ENCODE results near the gene LTC4S.
"Not testable (repeated sequence)": the region's sequence is repeated elsewhere in the genome, so short reads cannot be mapped to it uniquely, and the experiment has no call there.

LTC4S gene

DNA sequence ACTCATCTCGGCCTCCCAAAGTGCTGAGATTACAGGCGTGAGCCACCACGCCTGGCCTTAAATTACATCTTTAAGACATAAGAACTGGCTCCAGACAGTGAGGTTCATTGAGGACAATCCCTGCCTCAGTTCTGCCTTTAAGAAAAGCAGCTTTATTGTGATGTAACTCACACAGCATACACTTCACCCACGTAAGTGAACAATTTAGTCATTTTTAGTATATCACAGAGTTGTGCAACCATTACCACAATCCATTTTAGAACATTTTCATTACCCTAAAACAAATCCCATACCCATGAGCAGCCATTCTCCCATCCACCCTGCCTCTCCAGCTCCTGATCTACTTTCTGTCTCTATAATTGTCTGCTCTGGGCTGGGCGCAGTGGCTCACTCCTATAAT is 24.0 kb upstream of the LTC4S start:
- DNase-seq: no peak

DNA sequence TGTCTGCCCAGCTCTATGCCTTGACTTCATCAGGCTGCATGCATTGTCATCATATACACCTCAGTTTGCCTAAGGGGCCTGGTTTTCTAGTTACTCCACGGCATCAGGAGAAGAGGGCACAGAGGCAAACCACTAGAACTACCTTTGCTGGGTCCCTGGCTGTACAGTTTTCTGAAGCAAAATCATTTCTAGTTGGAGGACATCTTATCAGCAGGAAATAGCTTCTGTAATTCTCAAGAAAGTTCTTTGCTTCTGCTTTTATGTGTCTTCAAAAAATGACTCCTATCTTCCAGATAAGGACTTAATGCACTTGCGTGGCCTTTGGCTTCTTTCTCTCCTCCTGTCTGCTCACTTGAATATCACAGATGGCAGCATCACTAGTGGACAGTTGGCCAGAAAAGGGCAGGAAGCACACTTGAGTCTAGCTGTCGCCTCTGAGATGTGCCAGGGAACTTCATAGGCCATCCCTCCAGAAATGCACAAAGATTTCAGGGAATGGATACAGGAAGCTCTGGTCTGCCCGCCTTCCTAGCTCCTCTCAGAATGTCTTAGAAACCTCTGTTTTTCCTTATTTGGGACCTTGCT is 22.4 kb upstream of the LTC4S start:
- DNase-seq: no peak

DNA sequence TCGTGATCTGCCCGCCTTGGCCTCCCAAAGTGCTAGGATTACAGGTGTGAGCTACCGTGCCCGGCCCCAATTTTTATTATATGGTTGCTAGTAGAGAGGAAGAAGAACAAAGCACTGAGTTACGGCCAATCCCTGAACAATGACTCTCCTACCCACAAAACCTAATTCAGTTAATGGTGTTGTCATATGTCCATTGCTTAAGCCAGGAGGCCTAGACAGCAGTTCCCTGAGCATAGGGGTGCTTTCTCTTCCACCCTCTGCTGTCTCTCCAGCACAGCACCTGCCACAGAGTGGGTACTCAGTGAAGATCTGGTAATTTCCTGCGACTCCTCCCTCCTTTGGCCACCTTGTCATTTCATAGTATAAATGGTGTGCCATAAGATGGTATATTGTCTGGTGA is 21.4 kb upstream of the LTC4S start:
- DNase-seq: no peak

DNA sequence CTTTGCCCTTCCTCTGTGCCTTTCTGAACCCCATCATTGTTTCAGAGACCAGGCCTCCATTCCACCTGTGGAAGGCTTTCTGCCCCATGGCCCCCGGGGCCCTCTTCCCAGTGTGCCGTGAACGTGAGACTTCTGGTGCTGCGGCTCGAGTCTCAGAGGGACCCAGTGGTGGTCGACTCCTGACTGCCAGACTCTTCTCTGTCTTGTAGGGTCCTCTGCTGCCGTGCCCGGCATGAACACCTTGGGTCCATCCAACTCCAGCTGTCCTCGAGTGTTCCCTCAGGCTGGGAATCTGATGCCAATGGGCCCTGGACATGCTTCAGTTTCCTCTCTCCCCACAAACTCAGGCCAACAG is 20.1 kb upstream of the LTC4S start:
- DNase-seq: no peak

DNA sequence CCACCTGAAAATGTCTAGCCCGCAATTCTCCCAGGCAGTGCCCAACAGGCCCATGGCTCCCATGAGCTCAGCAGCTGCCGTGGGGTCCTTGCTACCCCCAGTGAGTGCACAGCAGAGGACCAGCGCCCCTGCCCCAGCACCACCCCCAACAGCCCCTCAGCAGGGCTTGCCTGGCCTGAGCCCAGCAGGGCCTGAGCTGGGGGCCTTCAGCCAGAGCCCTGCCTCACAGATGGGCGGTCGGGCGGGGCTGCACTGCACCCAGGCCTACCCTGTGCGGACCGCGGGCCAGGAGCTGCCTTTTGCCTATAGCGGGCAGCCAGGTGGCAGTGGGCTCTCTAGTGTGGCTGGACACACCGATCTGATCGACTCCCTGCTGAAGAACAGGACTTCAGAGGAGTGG is 19.3 kb upstream of the LTC4S start:
- no peak for DNase-seq

DNA sequence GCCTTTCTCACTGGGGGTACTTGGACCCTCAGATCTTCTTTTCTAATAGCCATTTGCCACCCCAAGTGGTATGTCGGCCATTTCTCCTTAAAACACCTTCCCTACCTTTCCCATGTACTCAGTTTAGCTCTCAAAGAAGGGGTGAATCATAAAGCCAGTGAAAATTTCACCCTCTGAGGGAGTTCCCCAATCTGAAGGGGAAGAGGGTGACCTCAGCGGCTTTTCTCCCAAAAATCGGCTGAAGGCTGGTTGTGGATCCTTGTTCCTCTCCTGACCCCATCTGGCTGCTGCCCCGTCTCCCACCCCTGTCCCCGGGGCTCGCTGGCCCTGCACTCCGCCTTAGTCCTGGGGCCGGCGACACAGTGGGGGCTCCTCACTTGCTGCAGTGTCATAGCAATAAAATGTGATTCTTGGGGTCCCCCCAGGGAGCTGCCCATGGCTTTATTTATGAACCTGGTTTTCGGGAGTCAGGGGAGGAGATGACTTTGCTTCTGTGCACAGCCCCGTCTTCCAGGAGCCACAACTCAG is 17.3 kb upstream of the LTC4S start:
- DNase-seq: no peak

DNA sequence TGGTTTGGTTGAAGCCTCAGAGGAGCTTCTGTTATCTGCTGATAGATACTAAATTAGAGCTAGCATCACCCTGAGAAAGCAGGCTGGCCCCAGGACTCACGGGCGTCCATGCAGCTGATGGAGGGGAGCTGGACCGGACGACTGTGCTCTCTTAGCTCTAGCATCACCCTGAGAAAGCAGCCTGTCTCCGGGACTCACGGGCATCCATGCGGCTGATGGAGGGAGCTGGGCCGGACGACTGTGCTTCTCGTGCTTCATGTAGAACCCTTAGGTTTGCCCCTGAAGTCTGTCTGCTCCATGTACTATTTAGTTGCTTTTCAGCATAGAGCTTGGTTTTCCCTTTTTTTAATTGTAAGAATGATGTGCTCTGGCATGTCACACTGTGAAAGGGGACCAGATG is 16.3 kb upstream of the LTC4S start:
- DNase-seq: no peak

DNA sequence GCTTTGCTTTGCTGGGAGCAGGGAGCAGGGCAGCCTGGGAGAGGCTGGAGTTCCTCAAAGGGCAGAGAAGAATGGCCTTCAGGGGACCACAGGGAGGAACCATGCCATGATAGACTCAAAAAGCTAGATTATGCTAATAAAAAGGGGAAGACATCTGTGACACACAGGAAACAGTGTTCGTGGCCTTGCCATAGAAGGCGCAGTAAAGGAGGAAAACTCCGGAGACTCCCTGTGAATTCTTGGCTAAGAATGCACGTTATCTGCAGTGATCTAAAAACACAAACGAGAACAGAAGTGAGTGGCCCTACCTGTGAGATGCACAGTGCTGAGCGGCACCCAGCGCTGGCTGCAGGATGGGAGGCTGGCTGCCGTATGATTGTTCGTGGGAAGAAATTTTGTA is 15.9 kb upstream of the LTC4S start:
- DNase-seq: no peak

DNA sequence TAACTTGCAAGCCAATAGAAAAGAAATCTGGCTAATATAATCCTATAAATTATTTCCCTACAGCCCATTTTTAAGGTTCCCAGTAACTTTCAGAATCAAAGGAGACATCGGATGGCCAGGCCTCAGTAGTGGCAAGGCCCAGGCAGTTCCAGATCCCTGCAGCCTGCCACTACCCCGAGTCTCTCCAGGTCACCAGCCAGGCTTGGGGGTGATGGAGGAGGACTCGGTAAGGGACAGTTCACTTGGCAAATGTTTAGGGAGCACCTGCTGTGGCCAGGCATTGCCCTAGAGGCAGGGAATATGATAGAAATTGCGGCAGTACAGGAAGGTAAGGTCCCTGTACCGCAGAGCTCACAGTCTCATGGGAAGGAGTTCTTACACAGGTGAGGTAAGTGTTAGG is 15.2 kb upstream of the LTC4S start:
- no peak for DNase-seq

DNA sequence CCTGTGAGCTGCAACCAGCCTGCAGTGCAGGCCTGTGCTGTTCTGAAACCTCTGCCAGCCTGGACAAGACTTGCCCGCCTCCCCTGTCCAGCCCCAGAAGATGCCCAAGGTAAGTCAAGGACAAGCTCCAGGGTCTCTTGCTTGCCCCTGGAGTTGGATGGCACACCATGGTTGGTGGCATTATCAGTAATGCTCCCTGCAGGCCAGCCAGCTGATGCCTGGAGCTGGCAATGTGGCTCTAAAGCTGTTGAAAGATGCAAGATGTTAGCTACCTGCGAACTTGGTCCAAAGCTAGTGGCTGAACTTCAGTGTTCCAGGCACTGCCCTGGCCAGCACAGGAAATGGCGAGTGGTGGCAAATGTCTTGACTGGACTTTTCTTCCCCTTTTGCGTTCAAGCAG is 14.0 kb upstream of the LTC4S start:
- no peak for DNase-seq

DNA sequence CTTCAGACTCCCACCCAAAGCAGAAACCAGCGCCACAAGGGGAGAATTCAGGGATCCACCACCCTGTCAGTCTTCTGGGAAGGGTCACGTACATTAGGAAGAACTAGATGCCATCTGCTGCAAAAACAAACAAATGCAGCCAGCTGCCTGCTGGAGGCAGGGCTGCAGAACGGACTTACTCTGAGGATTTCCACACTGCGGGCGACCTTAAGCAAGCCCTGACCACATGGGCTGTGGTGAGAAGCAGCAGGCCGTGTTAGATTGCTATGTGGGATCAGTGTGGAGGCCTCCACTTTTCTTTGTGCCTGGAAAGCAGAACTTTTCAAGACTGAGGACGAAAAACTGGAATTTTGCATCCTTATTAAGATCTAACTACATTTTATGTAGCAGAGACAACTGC is 13.4 kb upstream of the LTC4S start:
- DNase-seq: no peak

DNA sequence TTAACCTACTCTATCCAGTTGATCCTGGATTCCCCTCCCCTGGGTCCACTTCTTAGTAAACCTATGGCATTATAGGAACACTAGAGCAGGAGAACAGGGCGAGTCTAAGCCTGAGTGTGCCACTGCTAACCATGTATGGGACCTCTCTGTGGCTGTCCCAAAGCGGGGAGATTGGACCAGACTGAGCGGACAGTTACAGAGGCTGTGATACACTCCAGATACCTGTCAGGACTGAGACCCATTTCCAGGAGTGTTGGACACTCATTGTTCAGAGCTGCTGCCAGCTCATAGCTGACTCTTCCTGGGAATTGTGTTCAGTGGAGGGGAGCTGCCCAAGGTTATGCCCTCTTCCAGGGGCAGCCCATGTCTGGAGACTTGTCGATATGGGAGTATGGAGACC is 11.9 kb upstream of the LTC4S start:
- no peak for DNase-seq

DNA sequence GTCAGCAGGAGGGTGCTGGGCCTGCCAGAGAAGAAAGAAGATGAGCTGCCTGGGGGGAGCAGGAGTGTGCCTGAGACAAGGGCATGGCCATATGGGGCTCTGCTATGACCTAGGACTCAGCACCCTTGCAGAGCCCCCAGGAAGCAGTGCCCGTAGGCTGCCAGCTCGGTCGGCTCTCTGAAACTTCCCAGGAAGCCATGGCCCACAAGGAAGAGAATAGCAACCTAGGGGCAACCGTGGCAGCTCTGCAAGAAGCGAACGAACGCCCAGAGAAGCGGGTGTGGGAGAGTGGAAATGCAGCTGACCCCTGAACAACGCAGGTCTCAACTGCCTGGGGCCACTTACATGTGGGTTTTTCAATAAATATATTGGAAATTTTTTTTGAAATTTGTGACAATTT is 10.7 kb upstream of the LTC4S start:
- DNase-seq: no peak

DNA sequence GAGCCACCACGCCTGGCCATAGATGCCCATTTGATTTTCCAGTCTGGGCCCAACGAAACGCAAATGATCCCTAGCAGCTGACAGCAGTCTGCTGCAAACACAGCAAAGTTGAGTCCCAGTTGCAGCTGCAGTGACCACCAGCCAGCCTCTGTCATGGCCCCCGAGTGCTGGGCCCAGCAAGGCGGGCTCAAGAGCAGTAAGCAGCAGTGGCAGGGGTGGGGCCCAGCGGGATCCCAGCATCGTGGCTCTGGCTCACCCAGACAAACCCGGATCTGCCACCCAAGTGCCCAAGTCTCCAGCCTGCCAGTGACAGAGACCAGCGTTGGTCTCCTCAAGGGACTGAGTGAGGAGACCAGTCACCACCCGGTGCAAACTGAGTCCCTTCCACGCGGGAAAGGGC is 6.9 kb upstream of the LTC4S start:
- no peak for DNase-seq

DNA sequence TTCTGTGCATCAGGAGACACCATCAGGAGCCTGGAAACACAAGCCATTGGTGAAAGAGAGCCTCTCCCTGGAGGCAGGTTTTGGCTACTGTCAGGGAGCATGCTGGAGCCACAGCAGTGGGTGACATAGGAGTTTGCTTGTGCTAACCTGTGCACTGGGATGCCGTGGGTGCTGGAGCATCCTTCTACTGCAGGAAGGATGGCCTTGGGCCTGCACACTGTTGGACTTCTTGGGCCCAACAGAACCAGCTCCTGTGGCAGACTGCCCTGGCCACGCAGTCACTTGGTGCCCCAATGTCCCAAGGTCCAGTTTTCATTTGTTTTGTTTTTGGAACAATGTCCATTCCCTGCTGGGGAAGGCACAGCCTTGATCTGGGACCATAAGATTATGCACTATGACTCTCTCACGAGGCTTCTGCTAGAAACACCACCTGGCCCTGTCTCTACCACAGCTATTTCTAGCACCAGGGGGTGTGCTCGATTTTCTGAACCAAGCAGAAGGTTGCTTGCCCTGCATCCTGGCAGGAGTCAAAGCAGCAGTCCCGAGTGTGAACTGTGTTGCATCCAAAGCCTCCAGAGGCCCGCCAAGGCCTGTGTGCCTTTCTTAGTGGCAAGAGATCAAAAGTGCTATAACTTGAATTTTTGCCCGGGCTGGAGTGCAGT is 5.5 kb upstream of the LTC4S start:
- DNase-seq: no peak

DNA sequence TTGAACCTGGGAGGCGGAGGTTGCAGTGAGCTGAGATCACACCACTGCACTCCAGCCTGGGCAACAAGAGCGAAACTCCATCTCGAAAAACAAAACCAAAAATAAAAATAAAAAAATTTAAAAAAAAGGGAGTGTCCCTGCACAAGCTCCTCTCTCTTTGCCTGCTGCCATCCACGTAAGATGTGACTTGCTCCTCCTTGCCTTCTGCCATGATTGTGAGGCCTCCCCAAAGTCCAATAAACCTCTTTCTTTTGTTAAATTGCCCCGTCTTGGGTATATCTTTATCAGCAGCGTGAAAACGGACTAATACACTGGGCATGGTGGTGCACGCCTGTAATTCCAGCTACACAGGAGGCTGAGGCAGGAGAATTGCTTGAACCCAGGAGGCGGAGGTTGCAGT is 4.5 kb upstream of the LTC4S start:
- DNase-seq: not testable (repeated sequence)

DNA sequence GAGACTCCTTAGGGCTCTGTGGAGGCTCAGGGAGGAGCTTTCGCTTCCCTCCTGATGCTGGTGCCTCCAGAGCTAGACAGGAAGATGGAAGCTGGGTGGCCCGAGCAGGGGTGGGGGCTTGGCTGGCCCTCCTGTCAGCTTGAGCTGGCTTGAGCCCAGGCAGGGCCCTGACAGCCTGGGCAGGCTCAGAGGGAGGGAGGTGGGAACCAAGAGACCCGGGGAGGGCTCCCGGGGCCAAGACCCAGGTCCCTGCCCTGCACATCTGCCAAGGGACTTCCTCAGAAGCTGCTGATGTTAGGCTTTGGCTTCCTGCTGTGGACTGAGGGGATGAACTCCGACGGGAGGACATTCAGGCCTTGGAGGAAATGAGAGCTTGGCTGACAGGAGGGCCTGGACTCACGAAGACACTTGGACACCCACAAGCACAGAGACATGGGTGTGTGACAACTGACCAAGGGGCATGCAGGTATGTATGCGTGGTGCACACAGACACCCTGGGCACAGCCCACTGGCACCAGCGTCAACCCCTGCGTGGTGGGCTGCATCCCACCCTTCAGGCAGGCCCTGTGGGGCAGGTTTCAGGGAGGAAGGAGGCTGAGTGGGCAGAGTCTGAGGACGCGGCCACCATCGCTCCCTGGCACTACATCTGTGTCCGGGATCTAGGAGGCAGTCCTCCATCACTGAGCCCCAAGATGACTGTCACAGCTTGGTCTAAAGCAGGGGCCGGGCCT is 1.7 kb upstream of the LTC4S start:
- DNase-seq: no peak

DNA sequence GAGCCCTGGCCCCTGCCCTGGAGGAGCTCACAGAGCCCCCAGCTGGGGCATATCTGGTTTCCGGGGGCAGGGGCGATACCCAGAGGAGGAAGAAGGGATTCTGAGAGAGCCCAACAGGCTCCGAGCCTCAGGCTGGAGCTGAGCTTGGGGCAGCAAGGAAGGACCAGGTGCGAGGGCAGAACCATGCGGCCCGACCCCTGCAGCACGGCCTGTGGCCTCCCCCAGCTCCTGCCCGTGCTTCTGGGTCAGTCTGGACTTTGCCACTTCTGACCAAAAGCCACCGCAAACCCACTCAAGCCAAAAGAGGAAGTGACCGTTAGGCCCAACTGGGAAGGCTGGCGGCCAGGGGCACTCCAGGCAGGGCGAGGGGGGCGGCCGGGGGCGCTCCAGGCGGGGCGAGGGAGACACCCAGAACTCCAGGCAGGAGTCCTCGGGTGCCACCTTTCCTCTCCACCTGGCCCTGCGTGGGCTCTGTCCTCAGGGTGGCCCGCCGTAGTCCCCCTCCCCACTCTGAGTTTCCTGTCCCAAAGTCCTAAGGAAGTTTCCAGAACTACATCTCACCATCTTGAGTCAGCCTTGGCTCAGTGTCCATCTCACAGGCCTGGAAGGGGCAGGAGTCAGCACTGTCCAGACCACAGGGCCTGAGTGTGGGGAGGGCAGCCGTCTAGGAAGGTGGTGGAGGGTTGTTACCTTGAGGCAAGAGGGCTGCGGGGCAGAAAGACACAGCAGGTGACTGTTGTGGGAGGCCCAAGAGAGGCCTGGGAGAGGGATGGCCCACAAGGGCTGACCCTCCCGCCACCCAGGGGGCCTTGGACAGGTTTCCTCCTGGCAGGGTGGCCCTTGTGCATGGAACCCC is 946 bp upstream of the LTC4S start:
- DNase-seq: no peak

DNA sequence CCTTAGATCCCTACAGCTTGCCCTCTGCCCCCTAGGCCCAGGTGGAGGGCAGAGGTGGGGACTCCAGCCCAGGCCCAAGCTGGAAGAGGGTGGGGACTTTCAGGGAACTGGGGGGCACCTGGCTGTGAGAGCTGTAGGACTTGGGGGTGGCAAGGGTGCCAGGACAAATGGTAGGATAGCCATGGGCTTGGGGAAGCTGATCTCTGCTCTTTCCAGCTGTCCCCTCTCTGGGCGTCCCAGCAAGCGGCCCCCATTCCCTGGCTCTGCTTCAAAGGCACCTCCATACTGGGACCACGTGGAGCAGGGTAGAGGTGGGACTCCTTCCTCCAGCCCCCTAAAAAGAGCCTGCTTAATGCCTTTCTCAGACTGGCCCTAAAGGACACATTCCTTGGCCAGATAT is 385 bp downstream of the LTC4S start:
- no peak for DNase-seq

DNA sequence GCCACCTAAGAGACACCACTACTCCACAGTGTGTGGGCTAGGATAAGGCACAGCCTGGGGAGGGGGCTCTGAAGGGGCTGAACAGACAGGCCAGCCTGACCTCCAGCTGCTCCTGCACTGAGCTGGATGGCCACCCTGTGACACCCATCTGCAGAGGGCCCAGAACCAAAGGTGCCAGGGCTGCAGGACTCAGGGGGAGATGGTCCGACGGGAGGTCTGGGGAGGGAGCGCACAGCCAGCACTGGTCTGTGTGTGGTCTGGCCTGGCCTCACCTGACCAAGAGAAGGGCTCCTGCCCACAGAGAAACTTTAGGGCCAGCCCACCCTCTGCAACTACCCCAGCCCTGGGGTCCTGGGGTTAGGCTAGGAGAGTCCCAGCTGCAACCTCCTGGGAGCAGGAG is 789 bp downstream of the LTC4S start:
- no peak for DNase-seq

DNA sequence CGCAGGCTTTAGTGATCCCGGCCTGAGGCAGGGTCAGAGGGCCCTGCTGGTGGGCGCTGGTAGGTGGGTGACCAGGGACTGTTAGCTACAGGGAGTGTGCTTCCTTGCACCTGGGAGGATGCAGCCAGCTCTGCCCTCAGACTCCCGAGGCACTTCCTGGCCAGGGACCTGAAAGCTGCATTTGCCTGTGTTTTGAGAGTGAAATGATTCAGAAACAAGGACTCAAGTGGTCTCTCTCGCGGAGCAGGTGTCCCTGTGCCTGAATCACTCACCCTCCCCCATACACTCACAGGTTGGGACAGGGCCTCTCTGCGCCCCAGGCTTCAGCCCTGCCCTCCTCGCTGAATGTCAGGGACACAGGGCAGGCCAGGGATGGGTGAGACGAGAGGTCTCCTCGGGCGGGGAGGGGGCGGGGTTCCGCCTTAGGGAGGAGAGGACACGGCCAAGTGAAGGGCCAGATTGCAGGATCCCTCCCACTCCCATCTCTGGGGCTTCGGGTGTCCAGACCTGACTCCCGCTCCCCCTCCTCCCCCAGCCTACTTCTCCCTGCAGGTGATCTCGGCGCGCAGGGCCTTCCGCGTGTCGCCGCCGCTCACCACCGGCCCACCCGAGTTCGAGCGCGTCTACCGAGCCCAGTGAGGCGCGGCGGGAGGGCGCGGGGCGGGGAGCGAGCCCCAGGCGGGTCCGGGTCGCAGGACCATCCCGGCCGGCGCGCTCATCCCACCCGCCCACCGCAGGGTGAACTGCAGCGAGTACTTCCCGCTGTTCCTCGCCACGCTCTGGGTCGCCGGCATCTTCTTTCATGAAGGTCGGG is 1.5 kb downstream of the LTC4S start:
- no peak for DNase-seq

All from stimulated activated CD4-positive, alpha-beta T cell treated with anti-CD3 and anti-CD28 coated beads, Interleukin-4, amount 100 ng/mL, for 4 hours (primary cell).